ENCODE data around the gene TP53I11. TPM values are rescaled to one million over a fixed set of nuclear protein-coding genes. Genes with fewer than 3 reads are reported as not detected.
A peak's percentile ranks its signal among the peaks of the same experiment; 100 is the strongest.

Gene TP53I11
- total RNA-seq, 1 experiment from 2014 or later = 94.2 TPM

- Histone ChIP-seq H3K4me2 (ENCODE audit: insufficient read depth, insufficient read length, low read length) (peak overlapping the region; percentile 55), H3K18ac (ENCODE audit: insufficient read length, low read depth, low read length) (no peak overlapping the region), H3K56ac (ENCODE audit: insufficient read length, low read depth, low read length) (no peak overlapping the region), H2BK12ac (ENCODE audit: insufficient read length, low read depth, low read length) (no peak overlapping the region), H2BK5ac (ENCODE audit: insufficient read length, low read length) (no peak overlapping the region), H2BK20ac (ENCODE audit: low read depth, low read length, poor library complexity, severe bottlenecking) (no peak overlapping the region), H3K23ac (ENCODE audit: insufficient read length, low read depth, low read length) (no peak overlapping the region), H3K23me2 (ENCODE audit: insufficient read length, low read depth, low read length, poor library complexity, severe bottlenecking) (no peaks in the 10 kb centered on the region), H4K20me1 (ENCODE audit: control insufficient read depth, insufficient read depth, insufficient read length) (no peaks in the 10 kb centered on the region), H3T11ph (ENCODE audit: low read length) (no peak overlapping the region), H3K9ac (ENCODE audit: extremely low read depth, insufficient read length, low read length) (no peak overlapping the region), H4K8ac (replicated peaks; ENCODE audit: insufficient read length, low read depth, low read length) (no peak overlapping the region), H2AFZ (ENCODE audit: low read length) (no peak overlapping the region), H3K79me1 (ENCODE audit: insufficient read depth, low read depth, low read length, poor library complexity, severe bottlenecking) (no peaks in the 10 kb centered on the region), H3K27ac (ENCODE audit: insufficient read length, low read depth, low read length) (no peak overlapping the region), H3K4me1 (ENCODE audit: insufficient read depth, low read length) (peaks cover 3% of the 10 kb centered on the region; the same call in 1 of the 2 replicates), H3K27me3 (ENCODE audit: insufficient read depth, low read length) (no peaks in the 10 kb centered on the region), H3K79me2 (ENCODE audit: insufficient read depth, low read length) (no peaks in the 10 kb centered on the region), H4K5ac (ENCODE audit: insufficient read length, low read depth, low read length) (no peak overlapping the region), H3K14ac (ENCODE audit: insufficient read depth, low read length) (peak overlapping the region; percentile 64; the same call in 1 of the 2 replicates), H3K4ac (ENCODE audit: low read depth, low read length) (no peak overlapping the region), H3K9me3 (ENCODE audit: control insufficient read depth, low read depth, low read length) (no peaks in the 10 kb centered on the region), H4K91ac (ENCODE audit: insufficient read length, low read depth, low read length) (no peak overlapping the region), H2BK15ac (ENCODE audit: low read depth, low read length) (no peak overlapping the region), H2BK120ac (ENCODE audit: low read depth, low read length, poor library complexity, severe bottlenecking) (no peak overlapping the region), H2AK5ac (ENCODE audit: insufficient read length, low read length) (no peak overlapping the region)
- DNase-seq = peak; percentile 91
- no CpG with 5 or more reads among the region's 24 CpGs for WGBS (ENCODE audit: extremely low coverage, insufficient read length, low lambda C conversion rate)
- H3K4me1 Mint-ChIP-seq = peaks cover 30 to 43% of the 10 kb centered on the region in 2 experiments
- peak; percentile 95 for TF ChIP-seq CTCF (conservative IDR thresholded peaks at IDR 0.05)
- no peaks in the 10 kb centered on the region for H3K36me3 Mint-ChIP-seq (ENCODE audit: insufficient read depth in 1 of 3, low read depth in 3 of 3)
- peaks cover 1% of the 10 kb centered on the region; the same call in 1 of the 2 replicates for H3K27me3 Mint-ChIP-seq (ENCODE audit: low read depth)
- no peaks in the 10 kb centered on the region; a peak in 1 of 5 replicates for H3K9me3 Mint-ChIP-seq
- peak overlapping the region; percentile 14 to 72; a peak in 2 of 5 replicates for H3K4me3 Mint-ChIP-seq
- H3K27ac Mint-ChIP-seq = peak overlapping the region in 1 of 3 experiments; percentile 89; a peak in 2 of 7 replicates
These were observed 39.5 kb downstream of the TP53I11 start for GRCh38 chr11:44911029-44911814.
